Right lobe of liver (tissue), 6 donors: ENCODE results near the gene FGF14. TPM values are rescaled to one million over a fixed set of nuclear protein-coding genes. Genes with fewer than 3 reads are reported as not detected.

Experiments used
- ATAC-seq, 4 donors: fragments of 200-7000 bp; cut with Tn5 transposase; one replicate each; pipeline ENCODE4 v1.9.1; 2020; ENCODE audit warnings: mild to moderate bottlenecking in 4 of 4, moderate library complexity in 4 of 4
- DNase-seq, 3 donors: peaks; one replicate each; pipeline ENCODE4 v3.0.0-alpha.2; 2020
- H3K27ac ChIP-seq, 3 donors: fragments of 200-600 bp; one replicate each; pipeline ENCODE4 v1.8.0; 2022
- H3K27me3 ChIP-seq, 2 donors: fragments of 200-600 bp; one replicate each; pipeline ENCODE4 v1.8.0; 2022
- H3K36me3 ChIP-seq, 4 donors: fragments of 200-600 bp; sonication (generic) in 1 of 4; one replicate each; pipeline versions ENCODE4 v1.5.1 to v1.8.0; 2017 to 2022; ENCODE audit warnings: control low read depth in 1 of 4
- H3K4me1 ChIP-seq, 4 donors: fragments of 200-600 bp; sonication (generic) in 1 of 4; one replicate each; pipeline versions ENCODE4 v1.5.1 to v1.8.0; 2017 to 2022; ENCODE audit warnings: control low read depth in 1 of 4
- H3K4me3 ChIP-seq, 3 donors: fragments of 200-600 bp; one replicate each; pipeline ENCODE4 v1.8.0; 2022
- H3K9me3 ChIP-seq, 4 donors: fragments of 200-600 bp; sonication (generic) in 1 of 4; one replicate each; pipeline versions ENCODE4 v1.5.1 to v1.8.0; 2017 to 2022; ENCODE audit warnings: control low read depth in 1 of 4
- POLR2A ChIP-seq: fragments of 450-650 bp; IDR thresholded peaks from one replicate; pipeline ENCODE4 v1.6.1; 2017; ENCODE audit warnings: antibody characterized with exemption, mild to moderate bottlenecking
- WGBS: methylation state at CpG from one replicate; pipeline ENCODE4 v1.1.6; 2018; ENCODE audit warnings: low coverage, low lambda C conversion rate; ENCODE audit not compliant: insufficient coverage; ENCODE audit errors: missing lambda C conversion rate; 5-methylcytosine and 5-hydroxymethylcytosine counted together
- intact Hi-C, 2 donors: fragments of 100-400 bp; cut with DNase I; formaldehyde crosslinking; loops; one replicate each; pipeline versions ENCODE4 v1.11.2 to v1.14.1; 2022
- total RNA-seq, 6 experiments: library from RNA; depleted of rRNA in 2 of 6; stranded (reverse); fragments of >200 nt in 2 of 6; fragmentation: NEBNext Ultra II Directional in 3 of 6; extraction: Animal tissue kit (Norgen Biotek cat#: 25700) in 3 of 6; gene quantifications; one replicate each; pipeline versions ENCODE4 v1.1.0 to v1.2.4, GENCODE V29; 2016 to 2023
- TF ChIP-seq, protein P1 (sequence below), 4 donors: fragments of 200-600 bp in 3 of 4; fragments of 450-650 bp in 1 of 4; IDR thresholded peaks; one replicate each; pipeline versions ENCODE4 v1.5.1 to v1.8.0; 2016 to 2022; ENCODE audit warnings: antibody characterized with exemption in 4 of 4, mild to moderate bottlenecking in 2 of 4
- donor health status: DM: no; HTN: yes; CAD: no.
- donor health status: DM: no; HTN: no; CAD: no.
- donor health status: DM: no; HTN: no; CAD: no.
- donor health status: DM: no; HTN: yes; CAD: no.
- donor health status: DM: no; HTN: yes; CAD: no.

FGF14 gene
- total RNA-seq, 6 experiments from 2014 or later: 0.42 to 6.3 (median 1.2) TPM

DNA sequence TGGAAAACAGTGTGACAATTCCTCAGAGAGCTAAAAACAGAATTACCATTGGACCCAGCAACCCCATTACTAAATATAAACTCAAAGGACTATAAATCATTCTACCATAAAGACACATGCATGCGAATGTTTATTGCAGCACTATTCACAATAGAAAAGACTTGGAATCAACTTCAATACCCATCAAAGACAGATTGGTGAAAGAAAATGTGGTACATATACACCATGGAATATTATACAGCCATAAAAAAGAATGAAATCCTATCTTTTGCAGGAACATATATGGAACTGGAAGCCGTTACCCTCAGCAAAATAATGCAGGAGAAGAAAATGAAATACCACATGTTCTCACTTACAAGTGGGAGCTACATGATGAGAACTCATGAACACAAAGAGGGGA lies 20.8 kb upstream of the FGF14 start:
- TF ChIP-seq, protein P1, sequence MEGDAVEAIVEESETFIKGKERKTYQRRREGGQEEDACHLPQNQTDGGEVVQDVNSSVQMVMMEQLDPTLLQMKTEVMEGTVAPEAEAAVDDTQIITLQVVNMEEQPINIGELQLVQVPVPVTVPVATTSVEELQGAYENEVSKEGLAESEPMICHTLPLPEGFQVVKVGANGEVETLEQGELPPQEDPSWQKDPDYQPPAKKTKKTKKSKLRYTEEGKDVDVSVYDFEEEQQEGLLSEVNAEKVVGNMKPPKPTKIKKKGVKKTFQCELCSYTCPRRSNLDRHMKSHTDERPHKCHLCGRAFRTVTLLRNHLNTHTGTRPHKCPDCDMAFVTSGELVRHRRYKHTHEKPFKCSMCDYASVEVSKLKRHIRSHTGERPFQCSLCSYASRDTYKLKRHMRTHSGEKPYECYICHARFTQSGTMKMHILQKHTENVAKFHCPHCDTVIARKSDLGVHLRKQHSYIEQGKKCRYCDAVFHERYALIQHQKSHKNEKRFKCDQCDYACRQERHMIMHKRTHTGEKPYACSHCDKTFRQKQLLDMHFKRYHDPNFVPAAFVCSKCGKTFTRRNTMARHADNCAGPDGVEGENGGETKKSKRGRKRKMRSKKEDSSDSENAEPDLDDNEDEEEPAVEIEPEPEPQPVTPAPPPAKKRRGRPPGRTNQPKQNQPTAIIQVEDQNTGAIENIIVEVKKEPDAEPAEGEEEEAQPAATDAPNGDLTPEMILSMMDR (IDR thresholded peaks at IDR 0.05): no peak
- no peak for TF ChIP-seq POLR2A
- WGBS: 34% methylated on average over 2 of the region's 2 CpGs
- DNase-seq: no peak
- no peak for ATAC-seq
- intact Hi-C loops: no loop called here
- Histone ChIP-seq H3K27ac (no peak overlapping the region), H3K9me3 (peaks cover 0 to 6% (median 0%) of the 10 kb centered on the region in 4 donors), H3K27me3 (no peaks in the 10 kb centered on the region), H3K36me3 (no peaks in the 10 kb centered on the region), H3K4me1 (no peaks in the 10 kb centered on the region), H3K4me3 (no peak overlapping the region)

DNA sequence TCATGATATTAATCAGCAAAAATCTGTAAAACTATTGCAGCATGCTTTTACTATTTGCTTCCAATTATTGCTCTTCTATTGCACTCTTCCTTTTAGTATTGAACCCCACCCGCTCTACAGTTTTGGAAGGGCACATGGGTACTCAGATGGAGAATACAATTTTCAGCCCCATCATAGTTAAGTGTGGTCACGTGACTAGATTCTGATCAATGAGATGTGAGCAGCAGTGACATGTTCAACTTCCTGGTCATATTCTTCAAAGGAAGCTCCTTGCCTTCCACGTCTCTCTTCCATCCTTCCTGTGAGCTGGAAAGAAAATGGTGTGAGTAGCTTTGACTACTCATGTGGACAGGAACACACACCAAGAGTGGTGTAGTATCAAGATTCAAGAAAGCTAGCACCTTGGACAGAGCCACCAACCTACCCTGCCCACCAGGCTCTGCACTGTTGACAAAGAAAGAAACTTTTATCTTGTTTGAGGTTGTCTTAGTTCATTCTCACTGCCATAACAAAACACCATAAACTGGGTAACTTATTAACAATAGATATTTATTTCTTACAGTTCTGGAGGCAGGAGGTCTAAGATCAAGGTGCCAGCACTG lies 3.8 kb upstream of the FGF14 start:
- DNase-seq (no peak), ATAC-seq (peak in 1 of 4 donors; percentile 36)
- WGBS: 51% methylated on average over 3 of the region's 3 CpGs
- no peaks in the 10 kb centered on the region for H3K9me3 ChIP-seq
- TF ChIP-seq, protein P1 (IDR thresholded peaks at IDR 0.05): no peak
- TF ChIP-seq POLR2A: no peak
- peaks cover 0 to 10% (median 0%) of the 10 kb centered on the region in 4 donors for H3K4me1 ChIP-seq
- H3K4me3 ChIP-seq: no peak overlapping the region
- H3K36me3 ChIP-seq: no peaks in the 10 kb centered on the region
- H3K27ac ChIP-seq: no peak overlapping the region
- no peaks in the 10 kb centered on the region for H3K27me3 ChIP-seq
- intact Hi-C loops: no loop called here

DNA sequence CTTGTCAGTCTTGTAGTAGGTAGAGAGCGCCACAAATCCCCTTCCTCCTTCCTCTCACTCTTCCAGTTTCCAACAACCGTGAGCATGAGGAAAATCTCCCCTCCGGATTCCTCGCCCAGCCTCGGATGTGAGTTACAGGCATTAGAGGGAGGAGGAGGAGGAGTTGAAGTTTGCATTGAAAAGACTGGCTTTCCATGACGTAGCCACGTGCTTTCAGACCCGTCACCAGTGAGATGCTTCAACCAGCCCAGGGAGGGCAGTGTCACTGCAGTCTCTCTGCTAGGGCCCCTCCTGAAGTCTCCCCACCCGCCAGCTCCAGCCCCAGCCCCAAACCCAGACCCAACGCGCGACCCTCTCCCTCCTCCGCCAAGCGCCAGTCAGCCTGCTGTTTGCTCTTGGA lies 442 bp upstream of the FGF14 start:
- TF ChIP-seq POLR2A: peak; percentile 34
- TF ChIP-seq, protein P1 (IDR thresholded peaks at IDR 0.05): peak in 1 of 4 donors; percentile 12
- 8% methylated on average over 14 of the region's 14 CpGs for WGBS
- no peaks in the 10 kb centered on the region for H3K27me3 ChIP-seq
- peak; percentile 28 to 58 (median 44) for DNase-seq
- intact Hi-C loops: no loop called here
- no peak overlapping the region for H3K27ac ChIP-seq
- H3K4me3 ChIP-seq: peak overlapping the region; percentile 21 to 67 (median 38)
- no peaks in the 10 kb centered on the region for H3K36me3 ChIP-seq
- H3K9me3 ChIP-seq: no peaks in the 10 kb centered on the region
- ATAC-seq: peak; percentile 42 to 72 (median 58)
- peaks cover 0 to 10% (median 0%) of the 10 kb centered on the region in 4 donors for H3K4me1 ChIP-seq

DNA sequence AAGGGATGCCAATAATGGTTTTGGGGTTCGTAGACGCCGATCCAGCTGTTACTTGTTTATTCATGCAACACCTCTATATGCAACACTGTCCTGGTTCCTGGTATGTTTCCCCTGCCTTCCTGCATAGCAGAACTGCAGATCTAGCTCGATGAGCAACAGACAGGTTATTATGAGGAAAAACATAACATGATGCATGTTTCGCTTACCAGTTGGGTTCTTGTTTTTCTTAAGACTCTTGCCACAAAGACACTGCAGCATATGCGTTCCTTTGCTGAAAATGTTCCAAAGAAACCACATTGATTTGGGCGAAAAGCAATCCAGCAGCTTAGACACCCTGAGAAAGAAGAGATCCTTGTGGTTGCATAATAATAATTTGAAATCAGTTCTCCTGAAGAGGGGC lies 583 bp downstream of the FGF14 start:
- intact Hi-C loops: no loop called here
- Histone ChIP-seq H3K27me3 (no peaks in the 10 kb centered on the region), H3K36me3 (no peaks in the 10 kb centered on the region), H3K27ac (no peak overlapping the region), H3K4me3 (peak overlapping the region; percentile 38 to 67 (median 60)), H3K4me1 (peaks cover 0 to 10% (median 0%) of the 10 kb centered on the region in 4 donors), H3K9me3 (no peaks in the 10 kb centered on the region)
- no peak for DNase-seq
- WGBS: 7% methylated on average over 7 of the region's 7 CpGs
- no peak for TF ChIP-seq POLR2A
- TF ChIP-seq, protein P1 (IDR thresholded peaks at IDR 0.05): no peak
- peak; percentile 4 to 19 (median 8) for ATAC-seq
